Measurements from ENCODE around the gene SDHB.

Gene SDHB

DNA sequence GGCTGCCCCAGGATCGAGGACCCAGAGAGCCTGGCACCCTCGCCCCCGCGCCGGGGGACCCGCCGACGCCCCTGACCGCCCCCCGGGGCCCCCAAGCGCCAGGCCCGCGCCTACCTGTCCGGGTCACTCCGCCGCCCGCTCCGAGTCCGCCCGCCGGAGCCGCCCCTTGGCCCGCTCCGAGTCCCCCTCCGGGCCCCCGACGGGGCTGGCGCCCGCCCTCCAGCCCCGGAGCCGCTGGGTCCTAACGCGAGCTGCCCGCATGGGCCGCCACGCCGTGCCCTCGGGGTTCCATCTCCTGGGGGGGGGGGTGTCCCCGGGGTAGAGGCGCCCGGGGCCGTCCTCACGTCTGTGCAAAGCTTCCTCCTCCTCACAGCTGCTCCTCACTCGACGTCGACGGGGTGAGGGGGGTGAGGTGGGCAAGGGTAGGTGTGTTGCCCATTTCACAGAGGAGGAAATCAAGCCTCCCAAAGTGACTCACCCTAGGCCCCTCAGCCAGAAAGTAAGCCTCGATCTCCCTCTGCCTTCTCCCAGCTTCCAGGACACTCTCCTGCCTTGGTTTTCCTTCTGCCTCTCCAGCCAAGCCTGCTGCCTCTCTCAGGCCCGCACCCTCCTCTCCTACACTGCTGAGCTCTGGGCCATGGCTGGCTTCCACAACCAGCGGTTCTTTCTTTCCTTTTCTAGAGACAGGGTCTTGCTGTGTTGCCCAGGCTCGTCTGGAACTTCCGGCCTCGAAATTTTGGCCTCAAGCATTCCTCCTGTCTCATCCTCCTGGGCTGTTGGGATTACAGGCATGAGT is 73.2 kb downstream of the SDHB start, which contains the start of gene MFAP2:
Gene MFAP2, minus strand, starts transcription at position 148 of the 796 bp plus-strand sequence. CDS start 2,347 bp downstream, outside the sequence.
- TF ChIP-seq, protein P1, sequence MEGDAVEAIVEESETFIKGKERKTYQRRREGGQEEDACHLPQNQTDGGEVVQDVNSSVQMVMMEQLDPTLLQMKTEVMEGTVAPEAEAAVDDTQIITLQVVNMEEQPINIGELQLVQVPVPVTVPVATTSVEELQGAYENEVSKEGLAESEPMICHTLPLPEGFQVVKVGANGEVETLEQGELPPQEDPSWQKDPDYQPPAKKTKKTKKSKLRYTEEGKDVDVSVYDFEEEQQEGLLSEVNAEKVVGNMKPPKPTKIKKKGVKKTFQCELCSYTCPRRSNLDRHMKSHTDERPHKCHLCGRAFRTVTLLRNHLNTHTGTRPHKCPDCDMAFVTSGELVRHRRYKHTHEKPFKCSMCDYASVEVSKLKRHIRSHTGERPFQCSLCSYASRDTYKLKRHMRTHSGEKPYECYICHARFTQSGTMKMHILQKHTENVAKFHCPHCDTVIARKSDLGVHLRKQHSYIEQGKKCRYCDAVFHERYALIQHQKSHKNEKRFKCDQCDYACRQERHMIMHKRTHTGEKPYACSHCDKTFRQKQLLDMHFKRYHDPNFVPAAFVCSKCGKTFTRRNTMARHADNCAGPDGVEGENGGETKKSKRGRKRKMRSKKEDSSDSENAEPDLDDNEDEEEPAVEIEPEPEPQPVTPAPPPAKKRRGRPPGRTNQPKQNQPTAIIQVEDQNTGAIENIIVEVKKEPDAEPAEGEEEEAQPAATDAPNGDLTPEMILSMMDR (conservative IDR thresholded peaks at IDR 0.05) = no peak
- no peak within 1 kb of the TSS for H3K27ac ChIP-seq

DNA sequence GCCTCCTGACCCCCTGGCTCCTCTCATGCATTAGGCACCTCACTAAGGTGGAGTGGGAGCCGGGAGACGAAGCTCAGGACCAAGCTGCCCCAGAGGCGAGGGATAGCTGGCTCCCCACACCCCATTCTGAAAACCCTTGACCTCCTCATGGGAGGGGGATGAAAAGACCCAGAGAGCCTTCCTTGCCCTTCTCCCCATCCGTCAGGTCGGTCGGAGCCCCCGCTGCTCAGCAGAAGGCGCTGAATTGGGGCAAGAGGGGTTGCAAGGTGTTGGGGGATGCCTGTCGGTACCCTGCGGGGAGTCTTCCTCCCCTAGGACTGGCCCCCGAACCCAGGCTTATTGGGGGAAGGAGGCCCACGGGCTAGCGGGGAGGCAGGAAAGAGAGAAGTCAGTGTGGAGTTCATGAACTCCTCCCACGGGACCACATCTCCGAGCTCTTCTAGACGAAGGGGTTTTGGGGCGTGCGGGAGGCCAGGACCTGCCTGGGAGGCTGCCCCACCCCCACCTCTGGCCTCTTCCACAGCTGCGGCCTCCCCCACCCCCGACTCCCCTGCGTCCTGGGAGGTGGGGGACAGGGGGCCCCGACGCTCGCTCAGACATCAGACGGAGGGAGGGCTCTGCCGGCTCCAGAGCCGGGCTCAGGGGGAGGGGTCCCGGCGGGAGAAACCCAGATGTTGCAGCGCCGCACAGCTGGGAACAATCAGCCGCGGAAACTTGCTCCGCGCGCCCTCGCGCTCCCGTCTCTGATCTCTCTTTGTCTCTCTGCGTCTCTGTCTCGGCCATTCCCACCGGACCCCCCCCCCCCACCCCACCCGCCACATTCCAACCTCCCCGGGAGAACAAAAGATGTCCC is 74.1 kb downstream of the SDHB start:
- TF ChIP-seq, protein P1 (conservative IDR thresholded peaks at IDR 0.05) = no peak

GRCh38 chr1:16978567-16979474 is 75.0 kb downstream of the SDHB start:
- no peak overlapping the region for H3K27ac ChIP-seq

More for the DNA sequence above, 74.1 kb downstream of the SDHB start:
- H3K27ac ChIP-seq = no peak overlapping the region

GRCh38 chr1:16978139-16978538 is 75.7 kb downstream of the SDHB start:
- no peak overlapping the region for H3K27ac ChIP-seq
- TF ChIP-seq, protein P1 (conservative IDR thresholded peaks at IDR 0.05) = no peak

More at GRCh38 chr1:16978567-16979474, 75.0 kb downstream of the SDHB start:
- TF ChIP-seq, protein P1 (conservative IDR thresholded peaks at IDR 0.05) = no peak

DNA sequence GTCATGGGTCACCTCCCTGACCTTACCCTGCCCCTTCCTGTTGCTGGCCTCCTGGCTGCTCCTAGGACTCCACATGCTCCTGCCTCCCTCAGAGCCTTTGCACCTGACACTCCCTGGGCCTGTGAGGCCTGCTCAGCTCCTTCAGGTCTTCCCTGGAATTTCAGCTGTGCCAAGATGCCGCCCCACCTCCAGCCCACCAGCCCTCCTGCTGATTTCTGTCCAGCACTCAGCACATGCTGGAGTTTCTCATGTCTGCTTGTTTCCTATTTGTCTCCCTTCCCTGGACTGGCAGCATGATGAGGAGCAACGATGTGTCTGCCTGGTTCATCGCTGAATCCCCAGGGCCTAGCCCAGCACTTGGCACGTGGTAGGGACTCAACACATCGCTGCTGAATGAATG is 76.5 kb downstream of the SDHB start:
- TF ChIP-seq, protein P1 (conservative IDR thresholded peaks at IDR 0.05) = no peak
- no peak overlapping the region for H3K27ac ChIP-seq

- H3K27ac ChIP-seq = no peak overlapping the region
- TF ChIP-seq, protein P1 (conservative IDR thresholded peaks at IDR 0.05) = no peak
Observed at GRCh38 chr1:16976966-16977365, 76.9 kb downstream of the SDHB start.
